Measurements from ENCODE around the gene ZFP36L1. TPM values are rescaled to one million over a fixed set of nuclear protein-coding genes. Genes with fewer than 3 reads are reported as not detected.

ZFP36L1 gene
- total RNA-seq, 1 donor from 2014 or later = 73.4 TPM

DNA sequence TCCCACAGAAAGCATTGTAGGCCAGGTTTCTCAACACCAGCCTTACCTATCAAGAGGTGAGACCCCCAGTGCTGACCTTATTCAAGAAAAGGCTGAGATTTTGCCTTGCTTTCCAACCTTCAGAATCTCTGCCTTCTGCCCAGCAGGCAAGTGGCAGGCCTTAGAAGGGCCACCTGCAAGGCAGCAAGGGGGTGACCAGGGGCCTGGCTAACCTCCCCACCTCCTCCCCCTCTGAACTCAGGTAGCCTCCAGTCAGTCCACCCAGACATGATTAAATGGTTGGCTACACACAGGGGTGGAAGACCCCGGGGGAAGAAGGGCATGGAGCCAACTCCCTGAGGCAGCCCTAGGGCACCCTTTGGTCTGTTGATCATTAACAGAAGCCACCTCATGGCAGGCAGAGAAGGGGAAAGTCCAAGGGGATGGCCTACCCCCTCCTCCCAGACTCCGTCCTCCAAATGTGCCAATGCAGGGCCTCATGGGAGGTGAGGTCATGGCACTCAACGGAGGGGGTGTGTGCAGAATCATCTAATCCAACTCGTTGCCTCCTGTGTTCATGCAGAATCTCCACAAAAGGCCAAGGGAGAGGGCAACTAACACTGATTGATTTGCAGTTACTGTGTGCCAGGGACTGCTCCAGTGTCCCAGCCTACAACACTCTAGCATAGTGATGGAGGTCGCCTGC is 8.5 kb downstream of the ZFP36L1 start:
- intact Hi-C loops (cut with micrococcal nuclease) = loop anchor here (5.0 to 10.0 kb wide), 2 partner anchors 380 to 497 kb away; no protein-coding TSS in a partner anchor
- Mint-ChIP-seq H3K27ac (no peak overlapping the region), H3K36me3 (ENCODE audit: low read depth) (peaks cover 33% of the 10 kb centered on the region), H3K4me3 (ENCODE audit: low read depth) (no peak overlapping the region), H3K9me3 (no peaks in the 10 kb centered on the region), H3K4me1 (ENCODE audit: low read depth) (peaks cover 83% of the 10 kb centered on the region), H3K27me3 (ENCODE audit: low read depth) (no peaks in the 10 kb centered on the region)
- no peak for DNase-seq (ENCODE audit: low spot score)

- Mint-ChIP-seq H3K9me3 (no peaks in the 10 kb centered on the region), H3K27ac (no peak overlapping the region)
- intact Hi-C loops (cut with micrococcal nuclease) = loop anchor here (2.0 to 10.0 kb wide), 3 partner anchors 99 to 496 kb away; no protein-coding TSS in a partner anchor
These were observed 9.2 kb downstream of the ZFP36L1 start for GRCh38 chr14:68783408-68784225.

DNA sequence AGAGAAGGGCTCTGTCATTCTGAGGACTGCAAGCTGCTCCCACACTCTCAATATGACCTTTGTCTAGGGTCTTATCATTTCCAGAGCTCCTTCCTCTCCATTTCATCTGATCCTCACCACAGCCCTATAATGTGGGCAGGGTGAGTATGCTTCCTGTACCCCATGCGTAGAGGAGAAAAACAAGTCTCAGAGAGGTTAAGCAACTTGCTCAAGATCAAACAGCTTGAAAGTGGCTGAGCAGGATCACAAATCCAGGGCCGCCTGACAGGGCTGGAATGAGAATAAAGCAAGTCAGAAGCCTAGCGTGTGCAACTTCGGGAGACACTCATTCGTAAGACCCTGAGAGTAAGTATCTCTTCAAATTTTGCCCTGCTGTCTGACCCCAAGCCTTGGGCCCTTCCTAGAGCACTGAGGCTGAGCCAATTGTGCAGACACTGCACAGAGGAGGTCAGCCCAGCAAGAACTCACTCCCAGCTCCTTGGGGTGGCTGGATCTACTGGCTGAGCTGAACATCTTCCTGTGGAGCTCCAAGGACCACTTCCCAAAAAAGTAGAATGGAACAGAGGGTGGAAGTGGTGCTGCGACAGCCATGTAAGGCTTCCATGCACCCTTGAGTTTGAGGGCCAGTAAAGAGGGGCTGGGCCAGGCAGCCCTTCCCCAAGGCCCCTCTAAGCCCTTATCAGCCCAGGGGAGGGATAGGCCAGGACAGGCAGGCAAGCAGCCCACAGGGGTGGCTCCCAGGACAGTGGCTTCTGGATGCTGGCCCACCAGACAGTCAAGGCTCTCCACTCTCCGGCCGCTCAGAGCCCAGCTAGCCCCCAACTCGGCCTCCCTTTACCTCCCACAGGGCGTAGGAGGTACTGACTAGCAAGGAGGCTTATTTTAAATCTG is 10.5 kb downstream of the ZFP36L1 start:
- peak overlapping the region; percentile 81 for H3K27ac Mint-ChIP-seq
- intact Hi-C loops (cut with micrococcal nuclease) = loop anchor here (1.0 to 10.0 kb wide), 7 partner anchors 11 to 495 kb away; partner anchors contain the start of gene ZFP36L1
- peaks cover 78% of the 10 kb centered on the region for H3K4me1 Mint-ChIP-seq (ENCODE audit: low read depth)
- no peaks in the 10 kb centered on the region for H3K9me3 Mint-ChIP-seq
- no peak for DNase-seq (ENCODE audit: low spot score)
- H3K4me3 Mint-ChIP-seq (ENCODE audit: low read depth) = peak overlapping the region; percentile 53
- H3K27me3 Mint-ChIP-seq (ENCODE audit: low read depth) = no peaks in the 10 kb centered on the region
- H3K36me3 Mint-ChIP-seq (ENCODE audit: low read depth) = peaks cover 15% of the 10 kb centered on the region

More at GRCh38 chr14:68783408-68784225, 9.2 kb downstream of the ZFP36L1 start:
- Mint-ChIP-seq H3K4me1 (ENCODE audit: low read depth) (peaks cover 84% of the 10 kb centered on the region), H3K36me3 (ENCODE audit: low read depth) (peaks cover 25% of the 10 kb centered on the region), H3K4me3 (ENCODE audit: low read depth) (no peak overlapping the region), H3K27me3 (ENCODE audit: low read depth) (no peaks in the 10 kb centered on the region)
- no peak for DNase-seq (ENCODE audit: low spot score)

- no peaks in the 10 kb centered on the region for H3K9me3 Mint-ChIP-seq
- peak overlapping the region; percentile 67 for H3K4me3 Mint-ChIP-seq (ENCODE audit: low read depth)
- H3K36me3 Mint-ChIP-seq (ENCODE audit: low read depth) = peaks cover 5% of the 10 kb centered on the region
- peaks cover 68% of the 10 kb centered on the region for H3K4me1 Mint-ChIP-seq (ENCODE audit: low read depth)
- H3K27ac Mint-ChIP-seq = peak overlapping the region; percentile 92
- intact Hi-C loops (cut with micrococcal nuclease) = loop anchor here (1.0 to 10.0 kb wide), 7 partner anchors 12 to 494 kb away; partner anchors contain the start of gene ZFP36L1
- peak; percentile 66 for DNase-seq (ENCODE audit: low spot score)
- H3K27me3 Mint-ChIP-seq (ENCODE audit: low read depth) = no peaks in the 10 kb centered on the region
These were observed 11.5 kb downstream of the ZFP36L1 start for GRCh38 chr14:68781161-68782021.

DNA sequence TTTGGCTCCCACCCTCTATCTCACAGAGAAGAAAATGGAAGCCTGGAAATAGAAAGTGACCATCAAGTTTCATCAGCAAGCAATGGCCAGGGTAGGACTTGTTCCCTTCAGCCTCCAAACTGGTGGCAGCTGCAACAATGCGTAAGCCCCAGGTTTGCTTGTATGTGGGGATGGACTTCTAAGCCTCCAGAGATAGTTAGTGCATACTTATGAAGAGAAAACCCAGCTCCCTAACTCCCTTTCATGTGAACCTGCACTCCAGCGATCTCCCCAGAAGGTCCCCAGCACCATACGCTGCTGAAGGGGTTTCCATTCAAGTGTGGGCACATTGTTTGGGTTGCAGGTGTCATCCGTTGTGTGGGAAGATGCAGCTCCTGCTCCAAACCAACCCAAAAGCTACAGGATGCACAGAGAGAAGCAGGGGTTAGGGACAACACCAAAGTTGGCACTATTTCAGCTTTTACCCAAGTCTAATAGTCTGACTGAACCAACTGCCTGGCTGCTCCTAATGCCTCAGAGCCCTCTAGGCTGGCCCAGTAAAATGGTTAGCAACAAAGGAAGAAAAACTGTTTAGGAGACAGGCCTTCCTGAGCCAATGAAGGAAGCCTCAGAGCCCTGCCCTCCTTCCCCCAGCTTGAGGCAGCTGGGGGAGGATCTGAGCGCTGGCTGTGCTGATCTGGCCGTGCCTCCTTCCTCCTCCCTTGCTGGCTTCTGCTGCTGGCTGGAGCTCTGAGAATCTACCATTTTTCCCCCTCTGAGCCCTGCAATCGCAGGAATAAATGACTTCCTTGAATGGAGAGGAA is 12.3 kb downstream of the ZFP36L1 start:
- peaks cover 7% of the 10 kb centered on the region for H3K36me3 Mint-ChIP-seq (ENCODE audit: low read depth)
- peak overlapping the region; percentile 67 for H3K4me3 Mint-ChIP-seq (ENCODE audit: low read depth)
- peaks cover 4% of the 10 kb centered on the region for H3K9me3 Mint-ChIP-seq
- intact Hi-C loops (cut with micrococcal nuclease) = loop anchor here (5.0 to 10.0 kb wide), 2 partner anchors 376 to 493 kb away; no protein-coding TSS in a partner anchor
- peaks cover 63% of the 10 kb centered on the region for H3K4me1 Mint-ChIP-seq (ENCODE audit: low read depth)
- no peak for DNase-seq (ENCODE audit: low spot score)
- no peaks in the 10 kb centered on the region for H3K27me3 Mint-ChIP-seq (ENCODE audit: low read depth)
- peak overlapping the region; percentile 92 for H3K27ac Mint-ChIP-seq

DNA sequence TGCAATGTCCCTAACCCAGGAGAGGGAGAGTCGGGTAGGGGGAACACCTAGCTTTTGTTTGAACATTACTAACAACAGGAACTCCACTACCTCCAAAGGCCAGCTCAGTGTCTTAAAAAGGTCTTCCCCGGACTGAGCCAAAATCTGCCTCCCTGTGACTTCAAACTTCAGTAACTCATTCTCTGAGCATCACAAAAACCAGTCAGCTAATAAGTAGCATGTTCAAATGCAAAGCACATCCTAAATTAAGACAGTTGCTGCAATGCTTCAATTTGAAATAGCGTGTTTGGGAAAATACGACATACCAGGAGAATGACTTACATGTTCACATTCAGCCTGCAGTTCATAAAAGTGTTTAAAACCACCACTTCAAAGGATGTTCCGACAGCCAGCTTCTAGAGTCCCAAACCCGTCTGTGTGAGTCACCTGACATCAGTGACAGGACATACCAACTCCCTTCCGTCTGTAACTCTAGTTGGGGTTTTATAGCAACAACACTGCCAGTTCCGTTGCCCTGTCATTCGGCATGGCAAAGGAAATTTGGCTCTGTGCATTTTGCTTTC is 13.0 kb downstream of the ZFP36L1 start:
- H3K36me3 Mint-ChIP-seq (ENCODE audit: low read depth) = peaks cover 6% of the 10 kb centered on the region
- no peaks in the 10 kb centered on the region for H3K27me3 Mint-ChIP-seq (ENCODE audit: low read depth)
- peak overlapping the region; percentile 92 for H3K27ac Mint-ChIP-seq
- peaks cover 59% of the 10 kb centered on the region for H3K4me1 Mint-ChIP-seq (ENCODE audit: low read depth)
- peak; percentile 48 for DNase-seq (ENCODE audit: low spot score)
- intact Hi-C loops (cut with micrococcal nuclease) = loop anchor here (5.0 to 10.0 kb wide), 2 partner anchors 375 to 493 kb away; no protein-coding TSS in a partner anchor
- peak overlapping the region; percentile 67 for H3K4me3 Mint-ChIP-seq (ENCODE audit: low read depth)
- H3K9me3 Mint-ChIP-seq = peaks cover 8% of the 10 kb centered on the region

DNA sequence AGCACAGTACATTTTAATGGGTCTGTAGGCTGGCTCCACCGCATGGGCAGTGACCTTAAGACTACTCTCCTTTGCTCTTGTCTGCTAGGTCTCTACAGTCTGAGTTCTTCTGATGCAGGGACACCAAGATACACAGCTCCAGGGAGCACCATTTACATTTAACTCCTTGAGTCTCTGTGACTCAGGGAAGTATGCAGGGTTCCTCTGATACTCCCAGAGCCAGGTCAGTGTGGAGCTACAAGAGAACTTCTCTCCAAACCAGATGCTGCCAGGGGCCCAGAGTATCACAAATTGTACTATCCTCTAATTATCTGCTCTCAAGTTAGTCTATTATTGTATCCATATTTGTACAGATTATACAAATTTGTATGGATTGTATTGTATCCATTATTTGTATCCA is 15.2 kb downstream of the ZFP36L1 start:
- H3K27me3 Mint-ChIP-seq (ENCODE audit: low read depth) = no peaks in the 10 kb centered on the region
- H3K9me3 Mint-ChIP-seq = peaks cover 9% of the 10 kb centered on the region
- peaks cover 52% of the 10 kb centered on the region for H3K4me1 Mint-ChIP-seq (ENCODE audit: low read depth)
- H3K36me3 Mint-ChIP-seq (ENCODE audit: low read depth) = peaks cover 12% of the 10 kb centered on the region
- intact Hi-C loops (cut with micrococcal nuclease) = no loop called here
- H3K4me3 Mint-ChIP-seq (ENCODE audit: low read depth) = no peak overlapping the region
- DNase-seq (ENCODE audit: low spot score) = no peak
- no peak overlapping the region for H3K27ac Mint-ChIP-seq

DNA sequence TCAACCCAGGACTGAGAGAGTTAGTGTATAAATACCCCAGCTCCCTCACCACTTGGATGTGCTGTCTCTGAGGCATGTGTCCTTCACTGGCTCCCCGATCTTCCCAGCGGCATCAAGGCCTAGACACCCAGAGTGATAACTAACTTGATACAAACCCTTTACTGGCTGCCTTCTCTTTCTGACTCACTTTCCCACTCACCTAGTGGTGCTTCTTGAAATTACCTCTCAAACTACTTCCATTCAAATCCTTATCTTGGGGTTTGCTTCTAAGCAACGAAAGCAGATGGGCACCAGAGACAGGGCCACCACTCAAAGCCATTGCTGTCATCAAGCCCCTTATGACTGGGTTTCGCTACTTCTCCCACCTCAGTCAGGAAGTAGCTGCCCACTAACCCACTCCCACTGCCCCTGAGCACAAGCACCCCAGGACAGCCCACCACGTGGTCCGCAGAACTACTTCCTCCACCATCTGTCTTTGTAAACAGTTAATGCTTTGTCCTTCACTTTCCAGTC is 17.2 kb downstream of the ZFP36L1 start:
- H3K9me3 Mint-ChIP-seq = peaks cover 9% of the 10 kb centered on the region
- DNase-seq (ENCODE audit: low spot score) = no peak
- peaks cover 46% of the 10 kb centered on the region for H3K4me1 Mint-ChIP-seq (ENCODE audit: low read depth)
- H3K27me3 Mint-ChIP-seq (ENCODE audit: low read depth) = no peaks in the 10 kb centered on the region
- H3K4me3 Mint-ChIP-seq (ENCODE audit: low read depth) = no peak overlapping the region
- intact Hi-C loops (cut with micrococcal nuclease) = no loop called here
- H3K36me3 Mint-ChIP-seq (ENCODE audit: low read depth) = peaks cover 12% of the 10 kb centered on the region
- no peak overlapping the region for H3K27ac Mint-ChIP-seq

DNA sequence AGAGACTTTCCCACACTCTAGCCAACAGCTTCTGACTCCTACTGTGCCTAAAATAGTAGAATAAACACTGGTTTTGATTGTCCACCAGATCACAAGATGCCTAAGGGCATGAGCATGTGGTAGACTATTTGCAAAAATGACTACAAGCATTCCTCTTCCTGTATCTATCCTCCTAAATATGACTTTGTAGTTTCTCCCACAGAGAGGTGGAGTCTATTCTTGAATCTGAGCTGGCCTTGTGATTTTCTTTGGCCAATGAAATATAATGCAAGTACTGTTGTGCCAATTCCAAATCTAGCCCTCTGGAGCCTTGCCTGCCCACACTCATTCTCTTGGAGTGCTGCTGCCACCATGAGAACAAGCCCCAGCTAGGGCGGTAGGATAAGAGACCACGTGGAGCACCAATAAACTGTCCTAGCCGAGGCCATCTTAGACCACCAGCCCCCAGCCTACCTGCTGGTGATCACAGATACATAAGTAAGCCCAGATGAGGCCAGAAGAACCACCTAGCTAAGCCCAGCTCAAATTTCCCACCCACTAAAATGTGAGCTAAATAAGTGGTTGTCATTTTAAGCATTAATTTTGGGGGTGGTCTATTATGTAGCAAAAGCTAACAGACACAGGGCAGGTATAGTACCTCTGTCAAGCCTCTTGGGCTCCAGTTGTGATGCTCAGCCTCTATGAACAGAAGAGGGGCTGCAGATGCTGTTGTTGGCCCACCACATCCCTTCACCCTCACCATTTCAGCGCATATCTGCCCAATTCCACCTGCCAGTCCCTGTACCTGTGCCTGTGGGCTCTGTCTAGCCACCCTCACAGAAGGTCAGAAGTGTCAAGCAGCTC is 17.9 kb downstream of the ZFP36L1 start:
- Mint-ChIP-seq H3K4me3 (ENCODE audit: low read depth) (no peak overlapping the region), H3K4me1 (ENCODE audit: low read depth) (peaks cover 41% of the 10 kb centered on the region), H3K27ac (no peak overlapping the region), H3K27me3 (ENCODE audit: low read depth) (no peaks in the 10 kb centered on the region), H3K36me3 (ENCODE audit: low read depth) (peaks cover 12% of the 10 kb centered on the region), H3K9me3 (peaks cover 9% of the 10 kb centered on the region)
- no peak for DNase-seq (ENCODE audit: low spot score)
- intact Hi-C loops (cut with micrococcal nuclease) = no loop called here

DNA sequence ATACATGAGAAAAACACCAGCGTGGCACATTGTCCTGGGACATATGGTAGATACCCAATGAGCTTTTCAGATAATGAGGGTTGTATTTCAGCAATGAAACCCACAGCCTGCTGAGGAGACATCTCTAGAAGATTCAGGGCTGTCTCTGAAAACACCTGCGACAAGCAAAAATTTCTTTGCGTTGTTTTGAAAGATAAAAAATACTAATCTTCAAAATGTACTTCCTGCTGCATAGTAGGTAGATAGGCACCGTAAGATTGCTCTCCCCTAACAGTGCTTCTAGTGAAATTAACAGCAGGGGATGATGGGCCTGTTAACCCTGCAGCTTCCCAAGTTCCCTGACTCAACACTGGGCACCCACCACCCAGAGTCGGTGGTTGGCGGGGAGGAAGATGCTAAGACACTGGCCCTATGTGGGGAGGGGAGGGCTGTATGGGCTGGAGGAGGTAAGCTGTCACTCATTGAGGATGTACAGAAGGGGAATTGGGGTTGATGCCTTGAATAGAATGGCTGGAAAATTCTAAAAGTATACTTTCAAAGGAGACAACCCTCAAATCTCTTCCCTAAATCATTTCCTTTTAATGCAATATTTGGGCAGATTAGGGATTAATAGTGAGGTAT is 20.0 kb downstream of the ZFP36L1 start:
- peaks cover 23% of the 10 kb centered on the region for H3K4me1 Mint-ChIP-seq (ENCODE audit: low read depth)
- H3K9me3 Mint-ChIP-seq = peaks cover 9% of the 10 kb centered on the region
- H3K36me3 Mint-ChIP-seq (ENCODE audit: low read depth) = peaks cover 12% of the 10 kb centered on the region
- no peak overlapping the region for H3K27ac Mint-ChIP-seq
- DNase-seq (ENCODE audit: low spot score) = no peak
- no peaks in the 10 kb centered on the region for H3K27me3 Mint-ChIP-seq (ENCODE audit: low read depth)
- intact Hi-C loops (cut with micrococcal nuclease) = no loop called here
- H3K4me3 Mint-ChIP-seq (ENCODE audit: low read depth) = no peak overlapping the region

Data from activated T-helper 2 cell treated with anti-CD3 and anti-CD28 coated beads, Interferon-gamma antibody, Interleukin-2, Interleukin-4, amounts not matched to agents 10 μg/mL and 5 μg/mL and 100 μg/mL, durations not matched to agents 14 hours and 24 hours and 36 hours (primary cell).